ENCODE results near the gene TGFBI. TPM values are rescaled to one million over a fixed set of nuclear protein-coding genes. Genes with fewer than 3 reads are reported as not detected.

The TGFBI gene
- total and polyA plus RNA-seq, 9 of the 15 experiments (the other 6 are each of a cell fraction or from before 2014, with no cell fraction given) = 0.05 to 0.62 (median 0.08) TPM; not detected in 6

- ATAC-seq = no peak
- DNase-seq (ENCODE audit: extremely low read depth in 1 of 4, low spot score in 3 of 4) = no peak
- no peak overlapping the region for H2AFZ ChIP-seq (ENCODE audit: low read depth, low read length)
- no peak overlapping the region for H3K9ac ChIP-seq (ENCODE audit: insufficient read depth in 1 of 2, low read depth in 2 of 2, low read length in 2 of 2)
- no peaks in the 10 kb centered on the region for H4K20me1 ChIP-seq (replicated peaks; ENCODE audit: control insufficient read depth, insufficient read depth, low read length)
- H3K27ac ChIP-seq (ENCODE audit: extremely low read depth, low read depth, low read length) = no peak overlapping the region
- no peaks in the 10 kb centered on the region for H3K4me1 ChIP-seq (replicated peaks in 1 of 2; ENCODE audit: control insufficient read depth in 2 of 2, insufficient read depth in 2 of 2, low read length in 2 of 2)
- intact Hi-C loops (cut with micrococcal nuclease) (no loop called here), in situ Hi-C loops (cut with MboI) (no loop called here)
- peaks cover 18 to 45% of the 10 kb centered on the region in 2 experiments; a peak in 4 of 5 replicates for H3K27me3 ChIP-seq (ENCODE audit: control insufficient read depth in 2 of 2, insufficient read depth in 2 of 2, low read length in 2 of 2)
- no peaks in the 10 kb centered on the region for H3K79me2 ChIP-seq (ENCODE audit: control insufficient read depth, insufficient read depth, low read length)
- no peaks in the 10 kb centered on the region for H3K36me3 ChIP-seq (ENCODE audit: control insufficient read depth, insufficient read depth, low read length)
- CTCF ChIA-PET (ENCODE audit: low intra/inter-chr PET ratio) = no interaction called here
- H3K4me2 ChIP-seq (ENCODE audit: insufficient read depth, low read length) = no peak overlapping the region
- POLR2A ChIA-PET = no interaction called here
- no peak for TF ChIP-seq CBX8 (IDR thresholded peaks at IDR 0.05; ENCODE audit: borderline replicate concordance, extremely low read depth, low read depth, low read length, poor library complexity, severe bottlenecking)
- no peak for TF ChIP-seq CEBPB (tag; IDR thresholded peaks at IDR 0.05)
- TF ChIP-seq IRF9 (tag; IDR thresholded peaks at IDR 0.05) = no peak
- TF ChIP-seq MIER1 (IDR thresholded peaks at IDR 0.05; ENCODE audit: low read depth) = no peak
- TF ChIP-seq RNF2 (IDR thresholded peaks at IDR 0.05) = no peak
- TF ChIP-seq C11orf30 (IDR thresholded peaks at IDR 0.05; ENCODE audit: low read depth) = no peak
- TF ChIP-seq REST (IDR thresholded peaks at IDR 0.05; ENCODE audit: borderline replicate concordance) = no peak
- TF ChIP-seq REST (CRISPR knock-in tag; IDR thresholded peaks at IDR 0.05; ENCODE audit: low read depth) = no peak
- TF ChIP-seq KLF13 (tag; IDR thresholded peaks at IDR 0.05; ENCODE audit: borderline replicate concordance, low read depth) = no peak
- no peak for TF ChIP-seq CBFA2T2 (conservative IDR thresholded peaks at IDR 0.05)
- TF ChIP-seq RBM22 (IDR thresholded peaks at IDR 0.05; ENCODE audit: low read depth, low read length, poor library complexity, severe bottlenecking) = no peak
- TF ChIP-seq BRCA1 (IDR thresholded peaks at IDR 0.05) = no peak
- no peak for TF ChIP-seq BRCA1 (CRISPR knock-in tag; IDR thresholded peaks at IDR 0.05)
- no peak for TF ChIP-seq MCM2 (IDR thresholded peaks at IDR 0.05; ENCODE audit: low read depth)
- no peak for TF ChIP-seq MAZ (CRISPR knock-in tag; conservative IDR thresholded peaks at IDR 0.05 in 1 of 2, IDR thresholded peaks at IDR 0.05 in 1 of 2)
- no peak for TF ChIP-seq ZNF717 (CRISPR knock-in tag; IDR thresholded peaks at IDR 0.05)
- H3K4me3 ChIP-seq = no peak overlapping the region
- H3K9me3 ChIP-seq (replicated peaks; ENCODE audit: control insufficient read depth, insufficient read depth, low read depth, low read length) = no peaks in the 10 kb centered on the region
- no TSS peak for BruUV-seq (replicated peaks)
- no peak for FAIRE-seq
- H3K9me1 ChIP-seq (ENCODE audit: control insufficient read depth, insufficient read depth, low read length) = peaks cover 4% of the 10 kb centered on the region
- 6% methylated on average over 5 of the region's 5 CpGs for WGBS (ENCODE audit: insufficient coverage, low coverage, missing lambda C conversion rate)
Observed at GRCh38 chr5:136001466-136001981, 27.3 kb upstream of the TGFBI start.
